ENCODE data around the gene FANCM.
"Not testable (repeated sequence)": the region's sequence is repeated elsewhere in the genome, so short reads cannot be mapped to it uniquely, and the experiment has no call there.

FANCM gene

GRCh38 chr14:45145214-45145613 lies 9.5 kb downstream of the FANCM start:
- no peak for DNase-seq

- DNase-seq: no peak
Observed at GRCh38 chr14:45149602-45150001, 13.9 kb downstream of the FANCM start.

- no peak for DNase-seq
Observed at GRCh38 chr14:45150386-45150890, 14.7 kb downstream of the FANCM start.

GRCh38 chr14:45156067-45156466 lies 20.3 kb downstream of the FANCM start:
- DNase-seq: no peak

GRCh38 chr14:45169906-45170305 lies 34.2 kb downstream of the FANCM start:
- no peak for DNase-seq

- no peak for DNase-seq
Observed at GRCh38 chr14:45177076-45177475, 41.3 kb downstream of the FANCM start.

- DNase-seq: no peak
Observed at GRCh38 chr14:45181329-45181728, 45.6 kb downstream of the FANCM start.

GRCh38 chr14:45181806-45182205 lies 46.1 kb downstream of the FANCM start:
- no peak for DNase-seq

- no peak for DNase-seq
Observed at GRCh38 chr14:45185100-45185814, 49.5 kb downstream of the FANCM start.

- DNase-seq: no peak
Observed at GRCh38 chr14:45194964-45195363, 59.2 kb downstream of the FANCM start.

- DNase-seq: no peak
Observed at GRCh38 chr14:45198551-45198950, 62.8 kb downstream of the FANCM start.

- DNase-seq: no peak
Observed at GRCh38 chr14:45199230-45199629, 63.5 kb downstream of the FANCM start.

- peak in 1 of 2 experiments; percentile 2 for DNase-seq
Observed at GRCh38 chr14:45201905-45202304, 66.2 kb downstream of the FANCM start.

GRCh38 chr14:45204241-45204640 lies 68.5 kb downstream of the FANCM start:
- no peak for DNase-seq

- DNase-seq: no peak
Observed at GRCh38 chr14:45210159-45210558, 74.4 kb downstream of the FANCM start.

- DNase-seq: no peak
Observed at GRCh38 chr14:45211295-45211694, 75.6 kb downstream of the FANCM start.

GRCh38 chr14:45212231-45212630 lies 76.5 kb downstream of the FANCM start:
- DNase-seq: no peak

GRCh38 chr14:45213716-45214115 lies 78.0 kb downstream of the FANCM start:
- not testable (repeated sequence) for DNase-seq

- DNase-seq: not testable (repeated sequence)
Observed at GRCh38 chr14:45214341-45214740, 78.6 kb downstream of the FANCM start.

GRCh38 chr14:45222485-45223262 lies 86.9 kb downstream of the FANCM start:
- DNase-seq: no peak

- no peak for DNase-seq
Observed at GRCh38 chr14:45227566-45227965, 91.8 kb downstream of the FANCM start.

- DNase-seq: no peak
Observed at GRCh38 chr14:45238988-45239387, 103.3 kb downstream of the FANCM start.

GRCh38 chr14:45242706-45243105 lies 107.0 kb downstream of the FANCM start:
- DNase-seq: no peak

- no peak for DNase-seq
Observed at GRCh38 chr14:45246151-45246550, 110.4 kb downstream of the FANCM start.
